Tibial artery (tissue), 4 donors: ENCODE results near the gene FAM210A.
"Not testable (repeated sequence)": the region's sequence is repeated elsewhere in the genome, so short reads cannot be mapped to it uniquely, and the experiment has no call there.

ENCODE experiments used
- DNase-seq, 2 donors: peaks; one replicate each; pipeline ENCODE4 v3.0.0-alpha.2; 2019
- H3K27ac ChIP-seq, 2 donors: fragments of 200-600 bp; sonication (generic) in 1 of 2; 1 replicate in 1 of 2; 2 replicates in 1 of 2; pipeline ENCODE4 v1.5.1; 2018 to 2019; ENCODE audit warnings: mild to moderate bottlenecking in 1 of 2
- H3K27me3 ChIP-seq, 2 donors: fragments of 200-600 bp; sonication (generic) in 1 of 2; one replicate each; pipeline versions ENCODE4 v1.5.1 to v1.6.0; 2016 to 2019
- H3K36me3 ChIP-seq, 3 donors: fragments of 200-600 bp; sonication (generic) in 2 of 3; one replicate each; pipeline ENCODE4 v1.5.1; 2016 to 2019; ENCODE audit warnings: mild to moderate bottlenecking in 2 of 3
- H3K4me1 ChIP-seq, 4 donors: fragments of 200-600 bp; sonication (generic) in 2 of 4; 1 replicate in 3 of 4; 2 replicates in 1 of 4; pipeline ENCODE4 v1.5.1; 2016 to 2019
- H3K4me3 ChIP-seq, 2 donors: fragments of 200-600 bp; sonication (generic) in 1 of 2; 1 replicate in 1 of 2; 2 replicates in 1 of 2; pipeline ENCODE4 v1.5.1; 2018 to 2019; ENCODE audit warnings: mild to moderate bottlenecking in 2 of 2
- H3K9me3 ChIP-seq, 3 donors: fragments of 200-600 bp; sonication (generic) in 1 of 3; one replicate each; pipeline ENCODE4 v1.5.1; 2016 to 2019
- CTCF ChIP-seq, 2 experiments: fragments of 200-600 bp in 1 of 2; fragments of 450-650 bp in 1 of 2; IDR thresholded peaks; one replicate each; pipeline ENCODE4 v1.5.1; 2017 to 2019; ENCODE audit warnings: antibody characterized with exemption in 2 of 2, mild to moderate bottlenecking in 1 of 2, moderate library complexity in 1 of 2
- intact Hi-C: fragments of 100-400 bp; cut with DNase I; formaldehyde crosslinking; loops from one replicate; pipeline ENCODE4 v1.15.0; 2023; ENCODE audit warnings: low total_unique reads

FAM210A gene

DNA sequence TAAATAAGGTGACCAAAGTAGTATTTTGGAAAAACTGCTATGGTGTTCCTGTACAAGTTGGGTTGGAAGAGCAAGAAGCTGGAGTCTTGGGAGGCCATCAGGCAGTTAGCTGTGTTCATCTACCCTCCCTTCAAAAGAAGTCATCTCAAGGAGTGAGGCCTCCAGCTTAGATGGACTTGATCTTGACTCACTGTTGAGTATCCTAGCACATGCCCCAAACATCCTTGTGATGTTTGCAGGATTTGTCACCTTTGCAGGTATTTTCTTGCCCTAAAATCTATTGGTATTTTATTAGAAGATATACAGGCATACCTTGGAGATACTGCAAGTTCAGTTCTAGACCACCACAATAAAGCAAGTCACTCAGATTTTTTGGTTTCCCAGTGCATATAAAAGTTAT, 30.3 kb upstream of the FAM210A start:
- Histone ChIP-seq H3K9me3 (no peaks in the 10 kb centered on the region), H3K4me1 (no peaks in the 10 kb centered on the region), H3K27me3 (no peaks in the 10 kb centered on the region), H3K4me3 (no peak overlapping the region), H3K36me3 (peaks cover 66 to 85% (median 83%) of the 10 kb centered on the region in 3 donors), H3K27ac (no peak overlapping the region)
- no peak for TF ChIP-seq CTCF (IDR thresholded peaks at IDR 0.05)
- DNase-seq = no peak
- intact Hi-C loops = no loop called here

- Histone ChIP-seq H3K4me3 (no peak overlapping the region), H3K36me3 (peaks cover 62 to 85% (median 79%) of the 10 kb centered on the region in 3 donors), H3K4me1 (no peaks in the 10 kb centered on the region), H3K27ac (no peak overlapping the region), H3K9me3 (no peaks in the 10 kb centered on the region), H3K27me3 (no peaks in the 10 kb centered on the region)
- no peak for DNase-seq
- TF ChIP-seq CTCF (IDR thresholded peaks at IDR 0.05) = no peak
- intact Hi-C loops = no loop called here
These were observed 29.9 kb upstream of the FAM210A start for GRCh38 chr18:13756261-13756660.

DNA sequence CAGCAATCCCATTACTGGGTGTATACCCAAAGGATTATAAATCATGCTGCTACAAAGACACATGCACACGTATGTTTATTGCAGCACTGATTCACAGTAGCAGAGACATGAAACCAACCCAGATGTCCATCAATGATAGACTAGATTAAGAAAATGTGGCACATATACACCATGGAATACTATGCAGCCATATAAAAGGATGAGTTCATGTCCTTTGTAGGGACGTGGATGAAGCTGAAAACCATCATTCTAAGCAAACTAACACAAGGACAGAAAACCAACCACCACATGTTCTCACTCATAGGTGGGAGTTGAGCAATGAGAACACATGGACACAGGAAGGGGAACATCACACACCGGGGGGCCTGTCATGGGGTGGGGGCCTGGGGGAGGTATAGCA, 25.2 kb upstream of the FAM210A start:
- H3K27me3 ChIP-seq, DNase-seq, H3K4me1 ChIP-seq, H3K4me3 ChIP-seq, H3K9me3 ChIP-seq, intact Hi-C loops, H3K27ac ChIP-seq: not testable (repeated sequence)
- peaks cover 70 to 96% (median 86%) of the 10 kb centered on the region in 3 donors for H3K36me3 ChIP-seq

- DNase-seq = no peak
- intact Hi-C loops = no loop called here
- Histone ChIP-seq H3K36me3 (peaks cover 44 to 81% (median 81%) of the 10 kb centered on the region in 3 donors), H3K4me3 (no peak overlapping the region), H3K4me1 (no peaks in the 10 kb centered on the region), H3K9me3 (no peaks in the 10 kb centered on the region), H3K27ac (no peak overlapping the region), H3K27me3 (no peaks in the 10 kb centered on the region)
- no peak for TF ChIP-seq CTCF (IDR thresholded peaks at IDR 0.05)
These were observed 20.3 kb upstream of the FAM210A start for GRCh38 chr18:13746633-13747032.

DNA sequence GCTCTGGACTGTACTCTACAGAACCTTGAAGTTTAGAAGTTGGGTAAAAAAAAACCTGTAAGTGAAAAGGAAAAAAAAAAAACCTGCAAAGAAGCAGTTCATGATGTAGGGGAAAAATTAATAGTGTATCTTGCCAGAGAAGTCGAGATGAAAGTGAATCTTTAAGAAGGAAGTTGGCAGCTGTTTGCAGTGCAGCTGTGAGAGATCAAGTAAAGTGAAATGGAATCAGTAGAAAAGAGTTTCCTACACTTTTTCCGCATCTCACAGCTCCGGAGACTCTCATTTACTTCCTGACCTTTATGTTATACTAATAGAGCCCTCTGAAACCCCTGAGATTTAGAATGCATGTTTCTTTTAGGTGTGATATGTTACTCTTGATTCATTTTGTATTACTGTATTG, 19.3 kb upstream of the FAM210A start:
- intact Hi-C loops = no loop called here
- Histone ChIP-seq H3K9me3 (no peaks in the 10 kb centered on the region), H3K4me3 (no peak overlapping the region), H3K27ac (no peak overlapping the region), H3K4me1 (no peaks in the 10 kb centered on the region), H3K36me3 (peaks cover 54 to 91% (median 84%) of the 10 kb centered on the region in 3 donors), H3K27me3 (no peaks in the 10 kb centered on the region)
- DNase-seq = no peak
- no peak for TF ChIP-seq CTCF (IDR thresholded peaks at IDR 0.05)

DNA sequence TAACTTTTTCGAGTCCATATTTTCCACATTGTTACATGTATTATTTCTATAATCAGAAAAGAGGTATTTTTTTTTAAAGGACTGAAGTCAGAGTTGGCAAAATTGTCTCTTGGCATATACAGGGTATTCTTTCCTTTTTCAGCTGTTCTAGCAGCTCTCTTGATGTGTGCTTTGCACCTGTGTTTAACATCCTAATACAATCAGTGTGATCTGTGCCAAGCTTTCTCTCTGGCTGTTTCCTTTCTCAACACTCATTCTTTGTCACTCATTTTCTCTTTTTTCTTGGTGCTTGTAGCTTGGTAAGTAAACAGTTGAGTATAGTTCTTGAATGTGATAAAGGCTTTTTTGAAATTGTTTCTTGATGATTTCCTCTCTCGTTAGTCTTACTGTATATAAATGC, 9.3 kb upstream of the FAM210A start:
- H3K27ac ChIP-seq = no peak overlapping the region
- H3K4me1 ChIP-seq = no peaks in the 10 kb centered on the region
- no peak overlapping the region for H3K4me3 ChIP-seq
- H3K9me3 ChIP-seq = no peaks in the 10 kb centered on the region
- no peaks in the 10 kb centered on the region for H3K27me3 ChIP-seq
- intact Hi-C loops = no loop called here
- peaks cover 48 to 72% (median 54%) of the 10 kb centered on the region in 3 donors for H3K36me3 ChIP-seq
- no peak for DNase-seq
- TF ChIP-seq CTCF (IDR thresholded peaks at IDR 0.05) = no peak
